Endodermal cell (in vitro differentiated cells): ENCODE measurements around the gene ELP4. TPM values are rescaled to one million over a fixed set of nuclear protein-coding genes. Genes with fewer than 3 reads are reported as not detected.

Source experiments
- DNase-seq: peaks from one replicate; pipeline ENCODE4 v3.0.0-alpha.2; 2017
- H3K27ac ChIP-seq: 2 replicates; pipeline ENCODE4 v1.5.1; 2013; ENCODE audit warnings: mild to moderate bottlenecking, low read depth, low read length, moderate library complexity
- H3K27me3 ChIP-seq: 2 replicates; pipeline ENCODE4 v1.6.1; 2013; ENCODE audit warnings: mild to moderate bottlenecking, low read length, moderate library complexity; ENCODE audit not compliant: insufficient read depth, control insufficient read depth, poor library complexity, severe bottlenecking
- H3K36me3 ChIP-seq: 2 replicates; pipeline ENCODE4 v1.7.0; 2013; ENCODE audit warnings: mild to moderate bottlenecking, low read length, moderate library complexity; ENCODE audit not compliant: control insufficient read depth, insufficient read depth
- H3K4me1 ChIP-seq: one replicate; pipeline ENCODE4 v1.7.0; 2013; ENCODE audit warnings: low read length; ENCODE audit not compliant: control insufficient read depth, insufficient read depth
- H3K4me3 ChIP-seq: 2 replicates; pipeline ENCODE4 v1.5.1; 2013; ENCODE audit warnings: mild to moderate bottlenecking, low read length, moderate library complexity
- H3K9ac ChIP-seq: 2 replicates; pipeline ENCODE4 v1.6.1; 2013; ENCODE audit warnings: mild to moderate bottlenecking, low read length, moderate library complexity; ENCODE audit not compliant: poor library complexity, severe bottlenecking; ENCODE audit errors: extremely low read depth
- H3K9me3 ChIP-seq: 2 replicates; pipeline ENCODE4 v1.6.1; 2013; ENCODE audit warnings: mild to moderate bottlenecking, low read length, moderate library complexity; ENCODE audit not compliant: control insufficient read depth
- H3K27ac Mint-ChIP-seq: 2 replicates; pipeline ENCODE4 v1.8.0; 2020; ENCODE audit warnings: mixed read lengths
- H3K27me3 Mint-ChIP-seq: 2 replicates; pipeline ENCODE4 v1.8.0; 2021; ENCODE audit warnings: mild to moderate bottlenecking, mixed read lengths; ENCODE audit not compliant: insufficient read depth
- H3K36me3 Mint-ChIP-seq: 2 replicates; pipeline ENCODE4 v1.8.0; 2020; ENCODE audit warnings: low read depth, mixed read lengths
- H3K4me1 Mint-ChIP-seq: 2 replicates; pipeline ENCODE4 v1.8.0; 2020; ENCODE audit warnings: mixed read lengths
- H3K4me3 Mint-ChIP-seq: 2 replicates; pipeline ENCODE4 v1.8.0; 2020; ENCODE audit warnings: mild to moderate bottlenecking, moderate library complexity, mixed read lengths
- H3K9me3 Mint-ChIP-seq: 2 replicates; pipeline ENCODE4 v1.8.0; 2020; ENCODE audit warnings: mild to moderate bottlenecking, mixed read lengths
- WGBS, 2 experiments: methylation state at CpG; one replicate each; pipeline versions ENCODE4 v1.1.5 to v1.1.7; 2013; ENCODE audit warnings: missing lambda C conversion rate in 2 of 2, mixed read lengths in 1 of 2; ENCODE audit not compliant: insufficient coverage in 1 of 2, insufficient read length in 1 of 2; 5-methylcytosine and 5-hydroxymethylcytosine counted together
- total RNA-seq, 2 donors: library from RNA; stranded (reverse); fragmentation: NEBNext Ultra II Directional in 1 of 2; extraction: Animal tissue kit (Norgen Biotek cat#: 25700) in 1 of 2; gene quantifications; 2 replicates in 1 of 2; 3 replicates in 1 of 2; pipeline ENCODE4 v1.2.1, GENCODE V29; 2021
- TF ChIP-seq, protein P1 (sequence below): fragments of 200-600 bp; sonication (generic); conservative IDR thresholded peaks from 2 replicates; pipeline ENCODE4 v1.5.0; 2021; ENCODE audit warnings: antibody characterized with exemption, mild to moderate bottlenecking

ELP4 gene
- total RNA-seq, 2 donors from 2014 or later: 19.1 to 25.2 TPM

DNA sequence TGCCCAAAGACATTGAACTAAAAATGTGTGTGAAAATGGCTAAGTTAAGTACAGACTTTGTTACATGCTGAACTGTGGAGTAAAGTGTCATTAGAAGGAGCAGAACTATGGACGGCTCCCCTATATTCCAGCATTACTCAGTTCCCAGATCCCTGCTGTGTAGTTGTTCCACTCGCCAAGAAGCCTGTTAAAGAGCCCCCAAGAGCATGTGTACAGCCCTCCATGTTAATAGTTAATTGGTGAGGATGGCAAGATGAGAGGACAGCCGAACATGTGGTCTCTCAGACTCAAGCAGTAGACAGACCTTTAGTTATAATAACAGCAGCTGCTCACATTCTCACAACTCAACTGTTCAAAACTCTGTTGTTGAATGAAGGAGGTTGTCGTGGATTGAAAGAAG lies 127.4 kb downstream of the ELP4 start:
- Mint-ChIP-seq H3K4me1 (peaks cover 6% of the 10 kb centered on the region), H3K27me3 (no peaks in the 10 kb centered on the region), H3K4me3 (no peak overlapping the region), H3K27ac (no peak overlapping the region), H3K9me3 (no peaks in the 10 kb centered on the region), H3K36me3 (no peaks in the 10 kb centered on the region)
- no peaks in the 10 kb centered on the region for H3K4me1 ChIP-seq
- H3K27ac ChIP-seq: no peak overlapping the region
- TF ChIP-seq, protein P1, sequence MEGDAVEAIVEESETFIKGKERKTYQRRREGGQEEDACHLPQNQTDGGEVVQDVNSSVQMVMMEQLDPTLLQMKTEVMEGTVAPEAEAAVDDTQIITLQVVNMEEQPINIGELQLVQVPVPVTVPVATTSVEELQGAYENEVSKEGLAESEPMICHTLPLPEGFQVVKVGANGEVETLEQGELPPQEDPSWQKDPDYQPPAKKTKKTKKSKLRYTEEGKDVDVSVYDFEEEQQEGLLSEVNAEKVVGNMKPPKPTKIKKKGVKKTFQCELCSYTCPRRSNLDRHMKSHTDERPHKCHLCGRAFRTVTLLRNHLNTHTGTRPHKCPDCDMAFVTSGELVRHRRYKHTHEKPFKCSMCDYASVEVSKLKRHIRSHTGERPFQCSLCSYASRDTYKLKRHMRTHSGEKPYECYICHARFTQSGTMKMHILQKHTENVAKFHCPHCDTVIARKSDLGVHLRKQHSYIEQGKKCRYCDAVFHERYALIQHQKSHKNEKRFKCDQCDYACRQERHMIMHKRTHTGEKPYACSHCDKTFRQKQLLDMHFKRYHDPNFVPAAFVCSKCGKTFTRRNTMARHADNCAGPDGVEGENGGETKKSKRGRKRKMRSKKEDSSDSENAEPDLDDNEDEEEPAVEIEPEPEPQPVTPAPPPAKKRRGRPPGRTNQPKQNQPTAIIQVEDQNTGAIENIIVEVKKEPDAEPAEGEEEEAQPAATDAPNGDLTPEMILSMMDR: no peak
- H3K36me3 ChIP-seq: no peaks in the 10 kb centered on the region
- H3K4me3 ChIP-seq: no peak overlapping the region
- no peaks in the 10 kb centered on the region for H3K27me3 ChIP-seq
- DNase-seq: no peak
- H3K9me3 ChIP-seq: no peaks in the 10 kb centered on the region
- H3K9ac ChIP-seq: no peak overlapping the region
- WGBS, 2 experiments: 75 to 85% methylated on average over 1 to 2 of the region's 4 CpGs

DNA sequence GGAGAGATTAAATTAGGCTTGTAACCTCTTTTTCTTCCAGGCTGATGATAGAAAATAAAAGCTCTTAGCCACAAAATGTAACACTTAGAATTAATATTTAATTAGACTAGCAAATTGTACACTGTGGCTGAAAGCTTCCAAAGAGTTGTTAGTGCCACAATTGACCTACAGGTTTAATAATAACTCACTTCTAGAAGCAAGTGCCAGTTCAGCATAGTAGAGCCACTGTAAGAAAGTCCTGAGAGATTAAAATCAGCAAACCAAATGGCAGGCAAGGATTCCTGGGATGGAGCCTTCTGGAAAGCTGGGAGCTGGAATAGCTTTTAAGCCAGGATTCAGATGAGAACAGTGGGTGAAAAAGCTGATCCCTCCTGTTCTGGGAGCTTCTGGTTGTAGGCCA lies 131.0 kb downstream of the ELP4 start:
- Mint-ChIP-seq H3K4me3 (no peak overlapping the region), H3K27me3 (no peaks in the 10 kb centered on the region), H3K9me3 (no peaks in the 10 kb centered on the region), H3K27ac (no peak overlapping the region), H3K4me1 (no peaks in the 10 kb centered on the region), H3K36me3 (no peaks in the 10 kb centered on the region)
- Histone ChIP-seq H3K9me3 (no peaks in the 10 kb centered on the region), H3K4me1 (no peaks in the 10 kb centered on the region), H3K9ac (no peak overlapping the region), H3K36me3 (no peaks in the 10 kb centered on the region), H3K27me3 (no peaks in the 10 kb centered on the region), H3K27ac (no peak overlapping the region), H3K4me3 (no peak overlapping the region)
- TF ChIP-seq, protein P1: no peak
- no peak for DNase-seq

GRCh38 chr11:31641477-31642062 lies 132.0 kb downstream of the ELP4 start:
- Histone ChIP-seq H3K27me3 (no peaks in the 10 kb centered on the region), H3K9ac (no peak overlapping the region), H3K27ac (no peak overlapping the region), H3K9me3 (no peaks in the 10 kb centered on the region), H3K36me3 (no peaks in the 10 kb centered on the region), H3K4me3 (no peak overlapping the region), H3K4me1 (no peaks in the 10 kb centered on the region)
- H3K4me1 Mint-ChIP-seq: no peaks in the 10 kb centered on the region
- no peaks in the 10 kb centered on the region for H3K9me3 Mint-ChIP-seq
- H3K27me3 Mint-ChIP-seq: no peaks in the 10 kb centered on the region
- 43% methylated on average over 2 of the region's 3 CpGs; no CpG with 5 or more reads in 1 of the 2 experiments for WGBS, 2 experiments
- no peak overlapping the region for H3K27ac Mint-ChIP-seq
- TF ChIP-seq, protein P1: peak; percentile 89
- no peaks in the 10 kb centered on the region for H3K36me3 Mint-ChIP-seq
- H3K4me3 Mint-ChIP-seq: no peak overlapping the region
- DNase-seq: peak; percentile 85
